Vagina (tissue), 2 donors: ENCODE measurements around the gene MFSD6. TPM values are rescaled to one million over a fixed set of nuclear protein-coding genes. Genes with fewer than 3 reads are reported as not detected.

Experiments used
- DNase-seq, 2 donors: peaks; one replicate each; pipeline ENCODE4 v3.0.0-alpha.2; 2017; ENCODE audit errors: extremely low spot score in 2 of 2
- H3K27ac ChIP-seq: fragments of 200-600 bp; sonication (generic); one replicate; pipeline ENCODE4 v1.5.1; 2019
- H3K27me3 ChIP-seq: fragments of 200-600 bp; sonication (generic); one replicate; pipeline ENCODE4 v1.5.1; 2019
- H3K36me3 ChIP-seq, 2 donors: fragments of 200-600 bp; sonication (generic); one replicate each; pipeline ENCODE4 v1.5.1; 2017 to 2019
- H3K4me1 ChIP-seq: fragments of 200-600 bp; sonication (generic); one replicate; pipeline ENCODE4 v1.5.1; 2019
- H3K4me3 ChIP-seq, 2 donors: fragments of 200-600 bp; sonication (generic); 1 replicate in 1 of 2; 2 replicates in 1 of 2; pipeline ENCODE4 v1.5.1; 2016 to 2019
- H3K9me3 ChIP-seq: fragments of 200-600 bp; sonication (generic); one replicate; pipeline ENCODE4 v1.5.1; 2019
- POLR2A ChIP-seq, 2 donors: fragments of 450-650 bp; IDR thresholded peaks; one replicate each; pipeline ENCODE4 v1.6.1; 2017; ENCODE audit warnings: antibody characterized with exemption in 2 of 2, mild to moderate bottlenecking in 2 of 2, moderate library complexity in 2 of 2
- POLR2AphosphoS5 ChIP-seq, 2 donors: sonication (generic); formaldehyde crosslinking; IDR thresholded peaks; one replicate each; pipeline ENCODE4 v1.9.0; 2017; ENCODE audit warnings: antibody characterized with exemption in 2 of 2, mild to moderate bottlenecking in 2 of 2, low read depth in 1 of 2; ENCODE audit not compliant: insufficient read depth in 1 of 2
- intact Hi-C: fragments of 100-400 bp; cut with DNase I; formaldehyde crosslinking; loops from one replicate; pipeline ENCODE4 v1.15.1; 2023
- total RNA-seq: library from RNA; depleted of rRNA; stranded (reverse); fragments of >200 nt; gene quantifications from one replicate; pipeline ENCODE4 v1.2.3, GENCODE V29; 2016
- TF ChIP-seq, protein P1 (sequence below), 3 experiments: fragments of 450-650 bp in 2 of 3; fragments of 200-600 bp in 1 of 3; sonication (generic) in 1 of 3; IDR thresholded peaks; one replicate each; pipeline ENCODE4 v1.5.1; 2017 to 2019; ENCODE audit warnings: antibody characterized with exemption in 3 of 3, mild to moderate bottlenecking in 2 of 3, moderate library complexity in 2 of 3

The MFSD6 gene
- total RNA-seq, 1 donor from 2014 or later, result 84.7 TPM

DNA sequence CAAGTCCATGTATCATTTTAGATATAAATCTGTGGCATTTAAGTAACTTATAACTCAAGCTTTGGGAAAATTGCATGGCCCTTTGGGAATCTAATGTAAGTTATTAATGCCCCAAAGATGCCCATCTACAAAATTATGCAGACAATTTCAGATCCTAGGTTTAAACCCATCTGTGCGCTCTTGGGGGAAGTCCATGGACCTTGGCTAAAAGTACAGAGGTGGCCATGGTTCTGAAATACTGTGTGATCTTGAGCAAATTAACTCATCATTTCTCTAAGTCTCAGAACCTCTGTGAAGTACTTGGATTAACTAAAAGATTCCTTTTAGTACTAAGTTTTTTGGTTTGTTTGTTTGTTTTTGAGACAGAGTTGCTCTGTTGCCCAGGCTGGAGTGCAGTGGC, 45.3 kb upstream of the MFSD6 start:
- Histone ChIP-seq H3K27me3 (no peaks in the 10 kb centered on the region), H3K9me3 (no peaks in the 10 kb centered on the region), H3K4me3 (no peak overlapping the region), H3K36me3 (peaks cover 0 to 17% of the 10 kb centered on the region in 2 donors), H3K4me1 (peaks cover 29% of the 10 kb centered on the region), H3K27ac (no peak overlapping the region)
- intact Hi-C loops, result no loop called here
- no peak for DNase-seq
- TF ChIP-seq POLR2A (IDR thresholded peaks at IDR 0.05) (no peak), POLR2AphosphoS5 (IDR thresholded peaks at IDR 0.05; ENCODE audit: insufficient read depth in 1 of 2, low read depth in 1 of 2) (no peak)
- TF ChIP-seq, protein P1, sequence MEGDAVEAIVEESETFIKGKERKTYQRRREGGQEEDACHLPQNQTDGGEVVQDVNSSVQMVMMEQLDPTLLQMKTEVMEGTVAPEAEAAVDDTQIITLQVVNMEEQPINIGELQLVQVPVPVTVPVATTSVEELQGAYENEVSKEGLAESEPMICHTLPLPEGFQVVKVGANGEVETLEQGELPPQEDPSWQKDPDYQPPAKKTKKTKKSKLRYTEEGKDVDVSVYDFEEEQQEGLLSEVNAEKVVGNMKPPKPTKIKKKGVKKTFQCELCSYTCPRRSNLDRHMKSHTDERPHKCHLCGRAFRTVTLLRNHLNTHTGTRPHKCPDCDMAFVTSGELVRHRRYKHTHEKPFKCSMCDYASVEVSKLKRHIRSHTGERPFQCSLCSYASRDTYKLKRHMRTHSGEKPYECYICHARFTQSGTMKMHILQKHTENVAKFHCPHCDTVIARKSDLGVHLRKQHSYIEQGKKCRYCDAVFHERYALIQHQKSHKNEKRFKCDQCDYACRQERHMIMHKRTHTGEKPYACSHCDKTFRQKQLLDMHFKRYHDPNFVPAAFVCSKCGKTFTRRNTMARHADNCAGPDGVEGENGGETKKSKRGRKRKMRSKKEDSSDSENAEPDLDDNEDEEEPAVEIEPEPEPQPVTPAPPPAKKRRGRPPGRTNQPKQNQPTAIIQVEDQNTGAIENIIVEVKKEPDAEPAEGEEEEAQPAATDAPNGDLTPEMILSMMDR (IDR thresholded peaks at IDR 0.05), result no peak

DNA sequence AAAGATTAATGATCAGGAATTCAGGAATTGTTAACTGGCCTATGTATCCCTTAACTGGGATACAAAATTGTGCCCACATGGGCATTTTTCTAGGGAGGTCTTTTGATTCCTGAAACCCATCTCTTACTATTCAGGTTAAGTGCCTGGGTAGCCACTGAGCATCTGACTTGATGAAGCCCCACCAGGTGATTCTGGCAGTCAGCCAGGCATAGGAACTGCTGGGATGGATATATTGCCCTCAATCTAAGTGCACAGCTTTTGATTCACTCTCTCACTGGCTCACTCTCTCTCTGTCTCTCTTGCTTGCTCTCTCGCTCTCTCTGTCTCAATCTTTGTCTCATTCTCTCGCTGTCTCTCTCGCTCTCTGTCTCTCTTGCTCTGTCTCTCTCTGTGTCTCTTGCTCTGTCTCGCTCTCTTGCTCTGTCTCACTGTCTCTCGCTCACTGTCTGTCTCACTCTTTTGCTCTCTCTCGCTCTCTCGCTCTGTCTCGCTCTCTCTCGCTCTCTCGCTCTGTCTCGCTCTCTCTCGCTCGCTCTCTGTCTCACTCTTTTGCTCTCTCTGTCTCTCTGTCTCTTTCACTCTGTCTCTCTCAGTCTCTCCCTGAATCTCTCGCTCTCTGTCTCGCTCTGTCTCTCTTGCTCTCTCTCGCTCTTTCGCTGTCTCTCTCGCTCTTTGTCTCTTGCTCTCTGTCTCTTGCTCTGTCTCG, 42.5 kb upstream of the MFSD6 start:
- H3K4me1 ChIP-seq, result peaks cover 2% of the 10 kb centered on the region
- no peak overlapping the region for H3K27ac ChIP-seq
- intact Hi-C loops, result no loop called here
- H3K36me3 ChIP-seq, result peaks cover 0 to 29% of the 10 kb centered on the region in 2 donors
- no peaks in the 10 kb centered on the region for H3K9me3 ChIP-seq
- no peak for DNase-seq
- no peak overlapping the region for H3K4me3 ChIP-seq
- TF ChIP-seq POLR2AphosphoS5 (IDR thresholded peaks at IDR 0.05; ENCODE audit: insufficient read depth in 1 of 2, low read depth in 1 of 2) (no peak), POLR2A (IDR thresholded peaks at IDR 0.05) (no peak)
- TF ChIP-seq, protein P1 (IDR thresholded peaks at IDR 0.05), result no peak
- no peaks in the 10 kb centered on the region for H3K27me3 ChIP-seq

DNA sequence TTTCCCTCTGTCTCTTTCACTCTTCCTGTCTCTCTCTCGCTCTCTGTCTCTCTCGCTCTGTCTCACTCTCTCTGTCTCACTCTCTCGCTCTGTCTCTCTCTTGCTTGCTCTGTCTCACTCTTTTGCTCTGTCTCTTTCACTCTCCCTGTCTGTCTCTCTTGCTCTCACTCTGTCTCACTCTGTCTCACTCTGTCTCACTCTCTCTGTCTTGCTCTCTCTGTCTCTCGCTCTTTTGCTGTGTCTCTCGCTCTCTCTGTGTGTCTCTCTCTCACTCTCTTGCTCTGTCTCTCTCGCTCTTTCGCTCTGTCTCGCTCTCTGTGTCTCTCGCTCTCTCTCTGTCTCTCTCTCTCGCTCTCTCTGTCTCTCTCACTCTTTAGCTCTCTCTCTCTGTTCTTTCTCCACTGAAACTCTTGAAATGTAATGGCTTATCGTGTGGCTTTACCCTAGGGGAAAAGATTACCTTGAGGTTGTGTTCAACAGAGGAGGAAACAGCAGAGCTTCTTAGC, 41.9 kb upstream of the MFSD6 start:
- Histone ChIP-seq H3K27ac (no peak overlapping the region), H3K4me3 (no peak overlapping the region), H3K9me3 (no peaks in the 10 kb centered on the region), H3K36me3 (peaks cover 0 to 35% of the 10 kb centered on the region in 2 donors), H3K27me3 (no peaks in the 10 kb centered on the region), H3K4me1 (no peaks in the 10 kb centered on the region)
- TF ChIP-seq, protein P1 (IDR thresholded peaks at IDR 0.05), result no peak
- TF ChIP-seq POLR2AphosphoS5 (IDR thresholded peaks at IDR 0.05; ENCODE audit: insufficient read depth in 1 of 2, low read depth in 1 of 2) (no peak), POLR2A (IDR thresholded peaks at IDR 0.05) (no peak)
- intact Hi-C loops, result no loop called here
- no peak for DNase-seq

- Histone ChIP-seq H3K4me3 (no peak overlapping the region), H3K27ac (no peak overlapping the region), H3K36me3 (peaks cover 0 to 36% of the 10 kb centered on the region in 2 donors), H3K4me1 (no peaks in the 10 kb centered on the region), H3K27me3 (no peaks in the 10 kb centered on the region), H3K9me3 (no peaks in the 10 kb centered on the region)
- intact Hi-C loops, result no loop called here
- DNase-seq, result no peak
- TF ChIP-seq POLR2A (IDR thresholded peaks at IDR 0.05), result no peak
- TF ChIP-seq, protein P1 (IDR thresholded peaks at IDR 0.05), result no peak
- no peak for TF ChIP-seq POLR2AphosphoS5 (IDR thresholded peaks at IDR 0.05; ENCODE audit: insufficient read depth in 1 of 2, low read depth in 1 of 2)
Observed at GRCh38 chr2:190367091-190367490, 41.1 kb upstream of the MFSD6 start.

DNA sequence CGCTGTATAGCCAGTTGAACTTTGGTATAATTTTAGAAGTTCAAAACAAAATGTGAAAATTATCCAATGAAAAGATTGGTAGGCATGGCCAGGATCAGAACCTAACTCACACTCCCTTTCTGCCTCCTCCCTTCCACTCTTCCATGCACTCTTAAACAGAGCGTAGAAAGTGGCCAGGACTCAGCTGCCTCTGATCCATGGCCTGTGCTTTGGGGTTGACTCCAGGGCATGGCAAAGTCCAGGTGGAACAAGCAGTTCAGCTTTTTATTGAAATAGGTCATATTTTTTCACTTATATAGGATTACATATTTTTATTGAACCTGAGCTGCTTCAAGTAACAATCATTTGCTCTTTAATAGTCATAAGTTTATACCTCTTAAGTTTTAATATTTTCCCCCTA, 38.5 kb upstream of the MFSD6 start:
- H3K4me1 ChIP-seq, result no peaks in the 10 kb centered on the region
- TF ChIP-seq POLR2AphosphoS5 (IDR thresholded peaks at IDR 0.05; ENCODE audit: insufficient read depth in 1 of 2, low read depth in 1 of 2) (no peak), POLR2A (IDR thresholded peaks at IDR 0.05) (no peak)
- TF ChIP-seq, protein P1 (IDR thresholded peaks at IDR 0.05), result no peak
- intact Hi-C loops, result no loop called here
- peaks cover 0 to 32% of the 10 kb centered on the region in 2 donors for H3K36me3 ChIP-seq
- H3K27me3 ChIP-seq, result no peaks in the 10 kb centered on the region
- no peak for DNase-seq
- H3K9me3 ChIP-seq, result no peaks in the 10 kb centered on the region
- no peak overlapping the region for H3K27ac ChIP-seq
- H3K4me3 ChIP-seq, result no peak overlapping the region
